CD4-positive, alpha-beta T cell (primary cell): Measurements from ENCODE around the gene ADGRD1. TPM values are rescaled to one million over a fixed set of nuclear protein-coding genes. Genes with fewer than 3 reads are reported as not detected.

Experiments
- ATAC-seq: fragments of 200-7000 bp; cut with Tn5 transposase; one replicate; pipeline ENCODE4 v1.10.0; 2022; ENCODE audit warnings: mild to moderate bottlenecking; ENCODE audit not compliant: poor library complexity
- CTCF ChIA-PET: fragments of 350-600 bp; sonication (Branson Sonifier 250); formaldehyde crosslinking; loops from one replicate; lab custom pipeline; 2021; ENCODE audit warnings: antibody characterized with exemption, inconsistent platforms; lab: Charles Lee
- POLR2A ChIA-PET: fragments of 350-600 bp; sonication (Branson Sonifier 250); formaldehyde crosslinking; loops from one replicate; lab custom pipeline; 2021; ENCODE audit warnings: antibody characterized with exemption, inconsistent platforms; lab: Charles Lee
- DNase-seq, 14 experiments: peaks; one replicate each; pipeline ENCODE4 v3.0.0-alpha.2; 2013 to 2020; ENCODE audit warnings: mixed read lengths in 2 of 14
- H3K27ac ChIP-seq, 2 donors: one replicate each; pipeline versions ENCODE4 v1.5.1 to v1.7.0; 2013; ENCODE audit warnings: low read length in 2 of 2, low read depth in 1 of 2, mild to moderate bottlenecking in 1 of 2
- H3K27me3 ChIP-seq, 2 experiments: 1 replicate in 1 of 2; 2 replicates in 1 of 2; pipeline versions ENCODE4 v1.6.1 to v1.7.0; 2013; ENCODE audit warnings: low read length in 2 of 2, control low read depth in 1 of 2, mild to moderate bottlenecking in 1 of 2, moderate library complexity in 1 of 2; ENCODE audit not compliant: insufficient read depth in 2 of 2, control insufficient read depth in 1 of 2
- H3K36me3 ChIP-seq: one replicate; pipeline ENCODE4 v1.6.1; 2013; ENCODE audit warnings: low read length, control low read depth; ENCODE audit not compliant: insufficient read depth
- H3K4me1 ChIP-seq: one replicate; pipeline ENCODE4 v1.6.1; 2013; ENCODE audit warnings: low read length, control low read depth; ENCODE audit not compliant: insufficient read depth
- H3K4me3 ChIP-seq: one replicate; pipeline ENCODE4 v1.5.1; 2013; ENCODE audit warnings: mild to moderate bottlenecking, low read length, moderate library complexity
- H3K9me3 ChIP-seq, 2 experiments: 1 replicate in 1 of 2; 2 replicates in 1 of 2; pipeline versions ENCODE4 v1.6.1 to v1.7.0; 2013; ENCODE audit warnings: low read length in 2 of 2, mild to moderate bottlenecking in 2 of 2, control low read depth in 1 of 2, moderate library complexity in 1 of 2; ENCODE audit not compliant: control insufficient read depth in 1 of 2, insufficient read depth in 1 of 2
- H3K27ac Mint-ChIP-seq: one replicate; pipeline ENCODE4 v1.8.0; 2020; ENCODE audit warnings: mixed read lengths
- H3K27me3 Mint-ChIP-seq: one replicate; pipeline ENCODE4 v1.8.0; 2021; ENCODE audit warnings: mixed read lengths
- H3K36me3 Mint-ChIP-seq: one replicate; pipeline ENCODE4 v1.8.0; 2021; ENCODE audit warnings: low read depth, mixed read lengths
- H3K4me1 Mint-ChIP-seq: one replicate; pipeline ENCODE4 v1.8.0; 2021; ENCODE audit warnings: low read depth, mixed read lengths
- H3K4me3 Mint-ChIP-seq: one replicate; pipeline ENCODE4 v1.8.0; 2020; ENCODE audit warnings: mild to moderate bottlenecking, mixed read lengths
- H3K9me3 Mint-ChIP-seq: one replicate; pipeline ENCODE4 v1.8.0; 2020; ENCODE audit warnings: mixed read lengths
- CTCF ChIP-seq: fragments of 200-600 bp; IDR thresholded peaks from one replicate; pipeline ENCODE4 v1.8.0; 2022; ENCODE audit warnings: antibody characterized with exemption, mild to moderate bottlenecking
- intact Hi-C, 2 experiments: fragments of 100-400 bp; cut with DNase I in 1 of 2; cut with micrococcal nuclease in 1 of 2; formaldehyde crosslinking; loops; one replicate each; pipeline versions ENCODE4 v1.15.1 to v1.9.0; 2023 to 2025; cut with DNase I, micrococcal nuclease
- total RNA-seq, 174 experiments: library from RNA in 2 of 174; stranded (reverse) in 2 of 174; gene quantifications; one replicate each; pipeline ENCODE4 v1.2.3 and lab custom pipeline; 2021 to 2026

The ADGRD1 gene
- total RNA-seq, 2 experiments from 2014 or later: 0.22 TPM; not detected in 1

GRCh38 chr12:131112021-131112420, 158.3 kb downstream of the ADGRD1 start:
- peaks cover 0 to 11% of the 10 kb centered on the region in 2 experiments for H3K9me3 ChIP-seq
- intact Hi-C loops: no loop called here
- H3K36me3 Mint-ChIP-seq: no peaks in the 10 kb centered on the region
- no peaks in the 10 kb centered on the region for H3K36me3 ChIP-seq
- ATAC-seq: no peak
- no peaks in the 10 kb centered on the region for H3K4me1 ChIP-seq
- no peak overlapping the region for H3K4me3 ChIP-seq
- CTCF ChIA-PET: no interaction called here
- H3K9me3 Mint-ChIP-seq: peaks cover 2% of the 10 kb centered on the region
- H3K27ac Mint-ChIP-seq: no peak overlapping the region
- no peak for DNase-seq
- peaks cover 0 to 4% of the 10 kb centered on the region in 2 experiments for H3K27me3 ChIP-seq
- H3K27me3 Mint-ChIP-seq: no peaks in the 10 kb centered on the region
- no peak for TF ChIP-seq CTCF
- H3K4me3 Mint-ChIP-seq: no peak overlapping the region
- no peak overlapping the region for H3K27ac ChIP-seq
- POLR2A ChIA-PET: no interaction called here
- H3K4me1 Mint-ChIP-seq: no peaks in the 10 kb centered on the region

GRCh38 chr12:131112700-131113290, 159.1 kb downstream of the ADGRD1 start:
- Histone ChIP-seq H3K9me3 (peaks cover 0 to 10% of the 10 kb centered on the region in 2 experiments), H3K27ac (no peak overlapping the region), H3K4me3 (no peak overlapping the region), H3K4me1 (no peaks in the 10 kb centered on the region), H3K36me3 (no peaks in the 10 kb centered on the region), H3K27me3 (peaks cover 0 to 6% of the 10 kb centered on the region in 2 experiments)
- ChIA-PET POLR2A (no interaction called here), CTCF (interaction anchor here (1.7 kb wide), 1 partner anchor 8 kb away, joined by 4 read pairs; no protein-coding TSS in a partner anchor)
- H3K27ac Mint-ChIP-seq: no peak overlapping the region
- H3K36me3 Mint-ChIP-seq: no peaks in the 10 kb centered on the region
- no peak overlapping the region for H3K4me3 Mint-ChIP-seq
- H3K9me3 Mint-ChIP-seq: peaks cover 2% of the 10 kb centered on the region
- ATAC-seq (no peak), DNase-seq (no peak)
- no peaks in the 10 kb centered on the region for H3K4me1 Mint-ChIP-seq
- intact Hi-C loops: no loop called here
- TF ChIP-seq CTCF: no peak
- no peaks in the 10 kb centered on the region for H3K27me3 Mint-ChIP-seq

GRCh38 chr12:131113568-131114270, 160.0 kb downstream of the ADGRD1 start:
- no peak overlapping the region for H3K27ac ChIP-seq
- ChIA-PET CTCF (interaction anchor here (1.7 kb wide), 1 partner anchor 9 kb away, joined by 4 read pairs; no protein-coding TSS in a partner anchor), POLR2A (no interaction called here)
- no peaks in the 10 kb centered on the region for H3K4me1 ChIP-seq
- no peaks in the 10 kb centered on the region for H3K4me1 Mint-ChIP-seq
- H3K27ac Mint-ChIP-seq: no peak overlapping the region
- ATAC-seq (no peak), DNase-seq (peak in 1 of 14 experiments; percentile 0)
- peaks cover 0 to 4% of the 10 kb centered on the region in 2 experiments for H3K27me3 ChIP-seq
- H3K4me3 Mint-ChIP-seq: no peak overlapping the region
- no peaks in the 10 kb centered on the region for H3K36me3 ChIP-seq
- H3K36me3 Mint-ChIP-seq: no peaks in the 10 kb centered on the region
- H3K4me3 ChIP-seq: no peak overlapping the region
- H3K27me3 Mint-ChIP-seq: no peaks in the 10 kb centered on the region
- peaks cover 2% of the 10 kb centered on the region for H3K9me3 Mint-ChIP-seq
- intact Hi-C loops: no loop called here
- H3K9me3 ChIP-seq: peaks cover 0 to under 1% of the 10 kb centered on the region in 2 experiments
- no peak for TF ChIP-seq CTCF
